GM18526 (cell line): Measurements from ENCODE around the gene CALML3.

Experiments used
- POLR2A ChIP-seq: IDR thresholded peaks from 3 replicates; pipeline ENCODE4 v1.6.1; 2011; ENCODE audit not compliant: insufficient read length; ENCODE audit errors: extremely low read depth

Gene CALML3

GRCh38 chr10:5502571-5503476 lies 21.9 kb upstream of the CALML3 start:
- no peak for TF ChIP-seq POLR2A

GRCh38 chr10:5503477-5503835 lies 21.3 kb upstream of the CALML3 start:
- TF ChIP-seq POLR2A = no peak

- no peak for TF ChIP-seq POLR2A
Observed at GRCh38 chr10:5504146-5505072, 20.4 kb upstream of the CALML3 start.

- TF ChIP-seq POLR2A = no peak
Observed at GRCh38 chr10:5506246-5506645, 18.5 kb upstream of the CALML3 start.

- no peak for TF ChIP-seq POLR2A
Observed at GRCh38 chr10:5506751-5507648, 17.8 kb upstream of the CALML3 start.

- no peak for TF ChIP-seq POLR2A
Observed at GRCh38 chr10:5507649-5508131, 17.1 kb upstream of the CALML3 start.

- TF ChIP-seq POLR2A = no peak
Observed at GRCh38 chr10:5508161-5508604, 16.6 kb upstream of the CALML3 start.

- no peak for TF ChIP-seq POLR2A
Observed at GRCh38 chr10:5508786-5509185, 16.0 kb upstream of the CALML3 start.

GRCh38 chr10:5509236-5509635 lies 15.5 kb upstream of the CALML3 start:
- no peak for TF ChIP-seq POLR2A

GRCh38 chr10:5509691-5510090 lies 15.1 kb upstream of the CALML3 start:
- TF ChIP-seq POLR2A = no peak

GRCh38 chr10:5510281-5511072 lies 14.3 kb upstream of the CALML3 start:
- TF ChIP-seq POLR2A = no peak

GRCh38 chr10:5511231-5511884 lies 13.4 kb upstream of the CALML3 start:
- no peak for TF ChIP-seq POLR2A

- no peak for TF ChIP-seq POLR2A
Observed at GRCh38 chr10:5511885-5512280, 12.9 kb upstream of the CALML3 start.
